ENCODE data around the gene ZC3H13.

DNA sequence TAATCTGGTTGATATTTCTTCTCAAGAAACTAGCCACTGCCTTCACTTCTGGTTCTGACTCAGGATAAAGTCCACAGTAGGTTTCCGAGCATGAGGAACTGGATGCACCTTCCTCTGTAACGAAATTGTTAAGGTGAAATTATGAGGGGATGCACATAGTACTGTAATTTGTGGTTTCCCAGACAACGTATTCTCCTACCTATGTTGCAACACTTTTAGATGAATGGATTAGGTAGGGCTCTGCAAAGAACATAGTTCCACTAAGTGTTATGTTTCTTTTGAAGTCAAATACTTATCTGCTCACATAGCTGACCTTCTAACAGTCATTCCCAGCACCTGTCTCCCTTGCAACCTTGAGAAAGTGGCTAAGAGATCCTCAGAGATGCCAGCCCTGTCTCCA lies 5.7 kb upstream of the ZC3H13 start:
- TF ChIP-seq CTCF (IDR thresholded peaks at IDR 0.05) (no peak), EZH2 (IDR thresholded peaks at IDR 0.05; ENCODE audit: borderline replicate concordance, insufficient read depth, low read depth, low read length, poor library complexity, severe bottlenecking) (no peak)

Data from B cell (primary cell).